SK-N-MC (cell line): ENCODE measurements around the gene ESPN.

Experiments
- EZH2 ChIP-seq: fragments of 200-600 bp; sonication (generic); IDR thresholded peaks from one replicate; pipeline ENCODE4 v1.6.1; 2017; ENCODE audit warnings: antibody characterized with exemption
- POLR2AphosphoS5 ChIP-seq: IDR thresholded peaks from 2 replicates; pipeline ENCODE4 v1.6.1; 2012; ENCODE audit warnings: mild to moderate bottlenecking, low read depth, low read length, borderline replicate concordance

GRCh38 chr1:6468729-6469461, 44.3 kb downstream of the ESPN start:
- no peak for TF ChIP-seq POLR2AphosphoS5
- TF ChIP-seq EZH2: no peak
